Ascending aorta (tissue), 2 donors: ENCODE data around the gene NRIP1. TPM values are rescaled to one million over a fixed set of nuclear protein-coding genes. Genes with fewer than 3 reads are reported as not detected.

ENCODE experiments used
- DNase-seq, 2 donors: peaks; one replicate each; pipeline ENCODE4 v3.0.0-alpha.2; 2019; ENCODE audit warnings: low spot score in 2 of 2
- H3K27ac ChIP-seq, 2 donors: fragments of 200-600 bp; sonication (generic); one replicate each; pipeline ENCODE4 v1.5.1; 2016 to 2017; ENCODE audit warnings: mild to moderate bottlenecking in 1 of 2
- H3K27me3 ChIP-seq: fragments of 200-600 bp; sonication (generic); one replicate; pipeline ENCODE4 v1.5.1; 2017
- H3K36me3 ChIP-seq, 2 donors: fragments of 200-600 bp; sonication (generic); one replicate each; pipeline ENCODE4 v1.5.1; 2016
- H3K4me1 ChIP-seq, 2 donors: fragments of 200-600 bp; sonication (generic); one replicate each; pipeline ENCODE4 v1.5.1; 2016 to 2017; ENCODE audit warnings: mild to moderate bottlenecking in 1 of 2
- H3K4me3 ChIP-seq, 2 donors: fragments of 200-600 bp; sonication (generic); one replicate each; pipeline ENCODE4 v1.5.1; 2016 to 2017; ENCODE audit warnings: mild to moderate bottlenecking in 1 of 2
- H3K9me3 ChIP-seq, 2 donors: fragments of 200-600 bp; sonication (generic); one replicate each; pipeline ENCODE4 v1.5.1; 2016
- CTCF ChIP-seq, 3 experiments: fragments of 200-600 bp in 2 of 3; fragments of 450-650 bp in 1 of 3; sonication (generic) in 2 of 3; IDR thresholded peaks; one replicate each; pipeline ENCODE4 v1.5.1; 2016 to 2019; ENCODE audit warnings: antibody characterized with exemption in 3 of 3, mild to moderate bottlenecking in 1 of 3, moderate library complexity in 1 of 3
- intact Hi-C: fragments of 100-400 bp; cut with DNase I; formaldehyde crosslinking; loops from one replicate; pipeline ENCODE4 v1.15.1; 2023
- total RNA-seq: library from RNA; depleted of rRNA; stranded (reverse); fragments of >200 nt; gene quantifications from one replicate; pipeline ENCODE4 v1.1.0, GENCODE V29; 2016

NRIP1 gene
- total RNA-seq, 1 donor from 2014 or later: 4.8 TPM

GRCh38 chr21:15092745-15093144, 27.9 kb upstream of the NRIP1 start:
- intact Hi-C loops: no loop called here
- H3K27ac ChIP-seq: no peak overlapping the region
- H3K9me3 ChIP-seq: no peaks in the 10 kb centered on the region
- H3K36me3 ChIP-seq: no peaks in the 10 kb centered on the region
- no peak for DNase-seq
- TF ChIP-seq CTCF (IDR thresholded peaks at IDR 0.05): no peak
- H3K4me3 ChIP-seq: no peak overlapping the region
- H3K27me3 ChIP-seq: no peaks in the 10 kb centered on the region
- no peaks in the 10 kb centered on the region for H3K4me1 ChIP-seq

- TF ChIP-seq CTCF (IDR thresholded peaks at IDR 0.05): no peak
- no peak overlapping the region for H3K27ac ChIP-seq
- DNase-seq: no peak
- H3K4me1 ChIP-seq: no peaks in the 10 kb centered on the region
- no peaks in the 10 kb centered on the region for H3K9me3 ChIP-seq
- no peak overlapping the region for H3K4me3 ChIP-seq
- intact Hi-C loops: no loop called here
- no peaks in the 10 kb centered on the region for H3K36me3 ChIP-seq
- no peaks in the 10 kb centered on the region for H3K27me3 ChIP-seq
These were observed 25.6 kb upstream of the NRIP1 start for GRCh38 chr21:15090390-15090789.

- no peaks in the 10 kb centered on the region for H3K27me3 ChIP-seq
- intact Hi-C loops: no loop called here
- H3K4me3 ChIP-seq: no peak overlapping the region
- TF ChIP-seq CTCF (IDR thresholded peaks at IDR 0.05): no peak
- no peaks in the 10 kb centered on the region for H3K4me1 ChIP-seq
- H3K36me3 ChIP-seq: no peaks in the 10 kb centered on the region
- no peak overlapping the region for H3K27ac ChIP-seq
- no peak for DNase-seq
- no peaks in the 10 kb centered on the region for H3K9me3 ChIP-seq
These were observed 23.7 kb upstream of the NRIP1 start for GRCh38 chr21:15088488-15088887.

GRCh38 chr21:15084668-15085067, 19.9 kb upstream of the NRIP1 start:
- intact Hi-C loops: no loop called here
- TF ChIP-seq CTCF (IDR thresholded peaks at IDR 0.05): no peak
- H3K27me3 ChIP-seq: no peaks in the 10 kb centered on the region
- no peaks in the 10 kb centered on the region for H3K9me3 ChIP-seq
- no peaks in the 10 kb centered on the region for H3K36me3 ChIP-seq
- no peak for DNase-seq
- H3K27ac ChIP-seq: no peak overlapping the region
- no peak overlapping the region for H3K4me3 ChIP-seq
- H3K4me1 ChIP-seq: no peaks in the 10 kb centered on the region

- Histone ChIP-seq H3K27ac (no peak overlapping the region), H3K36me3 (no peaks in the 10 kb centered on the region), H3K4me3 (no peak overlapping the region), H3K9me3 (no peaks in the 10 kb centered on the region), H3K4me1 (no peaks in the 10 kb centered on the region), H3K27me3 (no peaks in the 10 kb centered on the region)
- DNase-seq: no peak
- no peak for TF ChIP-seq CTCF (IDR thresholded peaks at IDR 0.05)
- intact Hi-C loops: no loop called here
These were observed 15.7 kb upstream of the NRIP1 start for GRCh38 chr21:15080526-15080925.

GRCh38 chr21:15079269-15079668, 14.5 kb upstream of the NRIP1 start:
- Histone ChIP-seq H3K27ac (no peak overlapping the region), H3K27me3 (no peaks in the 10 kb centered on the region), H3K4me3 (no peak overlapping the region), H3K9me3 (no peaks in the 10 kb centered on the region), H3K36me3 (no peaks in the 10 kb centered on the region), H3K4me1 (no peaks in the 10 kb centered on the region)
- no peak for DNase-seq
- intact Hi-C loops: no loop called here
- no peak for TF ChIP-seq CTCF (IDR thresholded peaks at IDR 0.05)
